ENCODE results near the gene SP2. TPM values are rescaled to one million over a fixed set of nuclear protein-coding genes. Genes with fewer than 3 reads are reported as not detected.

SP2 gene
- total RNA-seq, 1 donor from 2014 or later: 22.7 TPM

GRCh38 chr17:47949197-47949759, 53.2 kb downstream of the SP2 start:
- peak; percentile 93 for DNase-seq (ENCODE audit: low spot score)

DNA sequence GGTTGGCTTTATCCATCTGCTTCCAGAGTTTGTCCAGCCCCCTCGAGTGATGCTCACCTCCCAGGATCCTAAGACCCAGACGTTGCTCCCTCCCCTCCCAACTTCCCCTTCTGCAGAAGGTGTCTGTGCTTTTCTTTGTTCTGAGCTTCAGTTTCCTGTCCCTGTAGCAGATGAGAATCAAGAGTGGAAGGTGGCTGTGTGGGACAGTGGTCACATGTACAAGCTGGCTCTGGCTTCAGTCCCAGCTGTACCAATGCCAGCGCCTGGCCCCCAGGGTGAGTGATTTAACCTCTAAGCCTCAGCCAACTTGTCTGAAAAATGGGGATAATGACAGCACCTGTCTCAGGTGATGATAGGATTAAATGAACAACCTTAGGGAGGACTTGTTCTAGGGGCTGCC, 53.9 kb downstream of the SP2 start:
- no peak for DNase-seq (ENCODE audit: low spot score)

GRCh38 chr17:47950448-47950847, 54.4 kb downstream of the SP2 start:
- no peak for DNase-seq (ENCODE audit: low spot score)

GRCh38 chr17:47952171-47953021, 56.4 kb downstream of the SP2 start:
- no peak for DNase-seq (ENCODE audit: low spot score)

DNA sequence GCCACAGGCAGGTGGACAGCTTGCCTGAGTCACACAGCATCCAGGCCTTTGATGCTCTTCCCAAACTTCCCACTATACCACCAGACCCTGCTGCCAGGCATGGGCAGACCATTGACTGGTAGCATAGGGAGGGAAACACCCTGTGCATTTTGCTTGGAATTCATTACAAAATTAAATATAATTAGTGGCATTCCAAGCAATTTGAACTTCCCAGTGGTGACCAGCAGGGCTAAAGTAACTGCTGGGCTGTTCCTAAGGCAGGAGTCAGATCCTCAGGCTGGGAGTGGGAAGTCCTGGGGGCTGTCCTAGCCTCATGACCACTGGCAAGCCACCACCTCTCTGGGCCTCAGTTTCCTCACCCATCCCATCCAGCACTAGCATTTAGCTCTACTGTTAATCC, 57.9 kb downstream of the SP2 start:
- no peak for DNase-seq (ENCODE audit: low spot score)

DNA sequence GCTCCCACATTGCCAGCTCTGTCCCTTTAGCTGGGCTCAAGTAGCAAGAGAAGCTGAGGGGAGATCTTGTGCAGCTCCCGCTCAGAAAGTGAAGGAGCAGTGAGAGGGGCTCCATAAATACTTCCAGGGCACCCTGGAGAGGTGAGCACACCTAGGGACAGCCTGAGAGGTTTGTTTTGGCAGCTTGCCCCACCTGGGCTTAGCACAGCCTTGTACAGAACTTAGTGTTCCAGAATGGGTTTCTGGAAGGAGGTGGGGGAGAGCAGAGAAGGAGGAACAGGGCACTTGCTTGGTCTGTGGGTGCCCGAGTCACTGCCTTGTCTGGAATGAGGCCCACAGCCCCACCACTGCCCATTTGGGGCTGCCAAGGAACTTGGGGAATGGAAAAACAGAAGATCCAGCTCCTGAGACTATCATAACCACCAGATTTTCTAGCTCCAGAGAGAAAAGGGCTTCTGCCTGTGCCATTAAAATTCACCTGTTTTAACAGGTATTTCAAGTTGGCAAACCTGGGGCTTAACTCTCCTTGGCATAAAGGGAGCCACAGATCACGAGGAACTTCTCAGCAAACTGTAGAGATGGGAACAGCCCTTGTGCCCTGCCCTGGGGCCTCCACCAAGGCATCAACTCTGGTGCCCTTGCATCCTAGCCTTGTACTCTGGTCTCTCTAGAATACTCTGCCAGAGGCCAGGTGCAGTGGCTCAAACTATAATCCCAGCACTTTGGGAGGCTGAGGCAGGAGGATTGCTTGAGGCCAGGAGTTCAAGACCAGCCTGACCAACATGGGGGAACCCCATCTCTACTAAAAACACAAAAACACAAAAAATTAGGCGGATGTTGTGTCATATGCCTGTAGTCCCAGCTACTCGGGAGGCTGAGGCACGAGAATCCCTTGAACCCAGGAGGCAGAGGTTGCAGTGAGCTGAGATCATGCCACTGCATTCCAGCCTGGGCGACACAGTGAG, 59.7 kb downstream of the SP2 start:
- DNase-seq (ENCODE audit: low spot score): no peak

- DNase-seq (ENCODE audit: low spot score): no peak
Measured at GRCh38 chr17:47956791-47957590, 61.0 kb downstream of the SP2 start.

- peak; percentile 76 for DNase-seq (ENCODE audit: low spot score)
Measured at GRCh38 chr17:47957591-47958490, 61.8 kb downstream of the SP2 start, which contains the start of gene PRR15L. TSS of gene PRR15L (minus strand) at chr17:47957883. CDS start at chr17:47953234, 4,649 bp downstream.

- DNase-seq (ENCODE audit: low spot score): no peak
Measured at GRCh38 chr17:47959825-47960655, 64.0 kb downstream of the SP2 start.

DNA sequence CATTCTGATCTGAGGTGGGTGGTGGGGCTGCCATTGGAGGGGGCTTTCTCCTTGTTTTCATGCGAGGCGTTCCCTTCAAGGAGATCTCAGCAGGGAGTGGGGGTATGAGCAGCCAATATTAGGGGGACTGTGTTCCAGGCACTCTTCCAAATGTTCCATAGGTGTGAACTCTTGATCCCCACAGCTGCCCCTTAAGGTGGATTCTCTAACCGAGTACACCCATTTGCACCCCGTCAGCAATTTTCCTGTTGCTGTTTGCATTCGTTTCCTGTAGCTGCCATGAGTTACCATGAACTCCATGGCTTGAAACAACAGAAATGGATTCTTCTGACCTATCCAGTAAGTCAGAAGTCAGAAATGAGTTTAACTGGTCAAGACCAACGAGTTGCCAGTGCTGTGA, 65.4 kb downstream of the SP2 start:
- no peak for DNase-seq (ENCODE audit: low spot score)

DNA sequence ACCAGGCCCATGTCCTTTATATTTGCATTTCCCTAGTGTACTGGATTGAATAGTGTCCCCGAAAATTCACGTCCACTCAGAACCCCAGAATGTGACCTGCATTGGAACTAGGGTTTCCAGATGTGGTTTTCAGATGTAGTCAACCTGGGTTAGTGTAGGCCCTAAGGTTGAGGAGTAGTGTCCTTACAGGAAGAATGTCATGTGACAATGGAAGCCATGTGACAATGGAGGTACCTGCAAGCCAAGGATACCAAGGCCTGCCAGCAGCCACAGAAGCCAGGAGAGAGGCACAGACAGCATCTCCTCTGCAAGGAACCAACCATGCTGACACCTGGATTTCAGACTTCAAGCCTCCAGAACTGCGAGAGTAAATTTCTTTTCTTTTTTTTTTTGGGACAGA, 66.9 kb downstream of the SP2 start:
- DNase-seq (ENCODE audit: low spot score): no peak

DNA sequence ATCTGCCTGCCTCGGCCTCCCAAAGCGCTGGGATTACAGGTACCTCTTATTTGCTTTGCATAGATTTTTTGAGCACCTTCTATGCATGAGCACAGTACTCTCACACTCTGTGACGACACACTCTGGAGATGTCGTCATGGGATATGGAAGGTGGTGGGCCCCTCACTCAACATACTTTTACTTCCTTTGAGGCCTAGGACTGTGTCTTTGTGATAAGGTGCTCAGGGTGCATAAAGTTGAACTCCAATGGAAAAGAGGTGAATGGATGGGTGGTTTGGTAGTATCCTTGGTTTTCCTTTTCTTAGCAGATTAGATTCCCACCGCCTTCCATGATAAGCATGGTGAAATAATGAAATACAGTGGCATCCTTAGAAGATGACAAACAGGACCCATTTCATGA, 68.8 kb downstream of the SP2 start:
- DNase-seq (ENCODE audit: low spot score): no peak

- no peak for DNase-seq (ENCODE audit: low spot score)
Measured at GRCh38 chr17:47966079-47966519, 70.1 kb downstream of the SP2 start.

GRCh38 chr17:47967607-47968252, 71.7 kb downstream of the SP2 start:
- no peak for DNase-seq (ENCODE audit: low spot score)

DNA sequence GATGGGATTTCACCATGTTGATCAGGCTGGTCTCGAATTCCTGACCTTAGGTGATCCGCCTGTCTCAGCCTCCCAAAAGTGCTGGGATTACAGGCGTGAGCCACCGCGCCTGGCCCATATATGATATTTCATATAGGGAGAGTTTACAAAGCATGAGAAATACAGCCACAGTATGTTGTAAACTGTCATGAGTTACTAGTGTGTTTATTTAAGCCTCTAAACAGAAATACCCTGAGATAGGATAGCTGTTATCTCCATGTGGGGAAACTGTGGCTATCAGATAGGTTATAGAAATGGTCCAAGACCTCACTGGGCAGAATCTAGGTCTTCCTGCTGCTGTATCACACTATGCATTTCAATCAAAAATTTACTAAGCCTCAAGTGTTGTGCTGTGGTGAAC, 72.8 kb downstream of the SP2 start:
- DNase-seq (ENCODE audit: low spot score): no peak

GRCh38 chr17:47969930-47970724, 74.1 kb downstream of the SP2 start:
- no peak for DNase-seq (ENCODE audit: low spot score)

DNA sequence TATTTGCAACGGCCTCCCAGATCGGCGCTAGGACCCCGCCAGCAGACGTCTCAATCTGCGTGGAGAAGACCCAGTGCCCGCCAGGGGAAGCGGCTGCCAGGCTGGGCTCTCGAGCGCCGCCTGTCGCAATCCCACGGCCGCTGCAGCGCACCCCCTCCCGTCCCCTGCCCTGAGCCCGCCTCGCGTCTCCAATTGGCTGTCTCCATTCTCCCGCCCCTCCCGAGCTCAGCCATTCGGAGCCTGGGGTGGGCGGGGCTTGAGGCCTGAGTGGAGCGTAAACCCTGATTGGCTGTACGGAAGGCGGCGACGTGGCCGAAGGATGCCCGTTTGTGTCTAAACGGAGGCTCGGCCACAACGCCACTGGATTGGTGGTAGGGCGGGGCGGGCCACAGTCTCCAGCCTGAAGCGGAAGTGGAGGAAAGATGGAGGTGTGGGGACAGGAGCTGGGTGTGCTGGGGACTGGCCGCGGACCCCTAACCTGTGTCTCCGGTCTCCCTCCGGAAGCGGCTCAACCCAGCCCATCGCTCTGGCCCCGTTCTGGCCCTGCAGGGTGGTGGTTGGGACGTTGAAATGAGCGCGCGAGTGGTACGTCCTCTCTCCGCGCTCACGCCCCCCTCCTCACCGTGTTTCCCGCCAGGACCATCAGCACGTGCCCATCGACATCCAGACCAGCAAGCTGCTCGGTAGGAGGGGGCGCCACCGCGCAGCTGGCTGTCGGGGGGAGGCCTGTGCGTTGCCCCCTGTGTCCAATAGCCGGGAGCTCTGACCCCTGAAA, 74.9 kb downstream of the SP2 start, which contains the start of gene CDK5RAP3:
Gene CDK5RAP3, plus strand, starts transcription at position 389 of the 775 bp plus-strand sequence. Its CDS starts 34 bp downstream, at position 423.
- DNase-seq (ENCODE audit: low spot score): peak; percentile 100
